CD4-positive, alpha-beta T cell (primary cell): ENCODE measurements around the gene HPCAL4. TPM values are rescaled to one million over a fixed set of nuclear protein-coding genes. Genes with fewer than 3 reads are reported as not detected.

Experiments
- ATAC-seq: fragments of 200-7000 bp; cut with Tn5 transposase; one replicate; pipeline ENCODE4 v1.10.0; 2022; ENCODE audit warnings: mild to moderate bottlenecking; ENCODE audit not compliant: poor library complexity
- CTCF ChIA-PET: fragments of 350-600 bp; sonication (Branson Sonifier 250); formaldehyde crosslinking; loops from one replicate; lab custom pipeline; 2021; ENCODE audit warnings: antibody characterized with exemption, inconsistent platforms; lab: Charles Lee
- POLR2A ChIA-PET: fragments of 350-600 bp; sonication (Branson Sonifier 250); formaldehyde crosslinking; loops from one replicate; lab custom pipeline; 2021; ENCODE audit warnings: antibody characterized with exemption, inconsistent platforms; lab: Charles Lee
- DNase-seq, 14 experiments: peaks; one replicate each; pipeline ENCODE4 v3.0.0-alpha.2; 2013 to 2020; ENCODE audit warnings: mixed read lengths in 2 of 14
- H3K27ac ChIP-seq, 2 donors: one replicate each; pipeline versions ENCODE4 v1.5.1 to v1.7.0; 2013; ENCODE audit warnings: low read length in 2 of 2, low read depth in 1 of 2, mild to moderate bottlenecking in 1 of 2
- H3K27me3 ChIP-seq, 2 experiments: 1 replicate in 1 of 2; 2 replicates in 1 of 2; pipeline versions ENCODE4 v1.6.1 to v1.7.0; 2013; ENCODE audit warnings: low read length in 2 of 2, control low read depth in 1 of 2, mild to moderate bottlenecking in 1 of 2, moderate library complexity in 1 of 2; ENCODE audit not compliant: insufficient read depth in 2 of 2, control insufficient read depth in 1 of 2
- H3K36me3 ChIP-seq: one replicate; pipeline ENCODE4 v1.6.1; 2013; ENCODE audit warnings: low read length, control low read depth; ENCODE audit not compliant: insufficient read depth
- H3K4me1 ChIP-seq: one replicate; pipeline ENCODE4 v1.6.1; 2013; ENCODE audit warnings: low read length, control low read depth; ENCODE audit not compliant: insufficient read depth
- H3K4me3 ChIP-seq: one replicate; pipeline ENCODE4 v1.5.1; 2013; ENCODE audit warnings: mild to moderate bottlenecking, low read length, moderate library complexity
- H3K9me3 ChIP-seq, 2 experiments: 1 replicate in 1 of 2; 2 replicates in 1 of 2; pipeline versions ENCODE4 v1.6.1 to v1.7.0; 2013; ENCODE audit warnings: low read length in 2 of 2, mild to moderate bottlenecking in 2 of 2, control low read depth in 1 of 2, moderate library complexity in 1 of 2; ENCODE audit not compliant: control insufficient read depth in 1 of 2, insufficient read depth in 1 of 2
- H3K27ac Mint-ChIP-seq: one replicate; pipeline ENCODE4 v1.8.0; 2020; ENCODE audit warnings: mixed read lengths
- H3K27me3 Mint-ChIP-seq: one replicate; pipeline ENCODE4 v1.8.0; 2021; ENCODE audit warnings: mixed read lengths
- H3K36me3 Mint-ChIP-seq: one replicate; pipeline ENCODE4 v1.8.0; 2021; ENCODE audit warnings: low read depth, mixed read lengths
- H3K4me1 Mint-ChIP-seq: one replicate; pipeline ENCODE4 v1.8.0; 2021; ENCODE audit warnings: low read depth, mixed read lengths
- H3K4me3 Mint-ChIP-seq: one replicate; pipeline ENCODE4 v1.8.0; 2020; ENCODE audit warnings: mild to moderate bottlenecking, mixed read lengths
- H3K9me3 Mint-ChIP-seq: one replicate; pipeline ENCODE4 v1.8.0; 2020; ENCODE audit warnings: mixed read lengths
- CTCF ChIP-seq: fragments of 200-600 bp; IDR thresholded peaks from one replicate; pipeline ENCODE4 v1.8.0; 2022; ENCODE audit warnings: antibody characterized with exemption, mild to moderate bottlenecking
- intact Hi-C, 2 experiments: fragments of 100-400 bp; cut with DNase I in 1 of 2; cut with micrococcal nuclease in 1 of 2; formaldehyde crosslinking; loops; one replicate each; pipeline versions ENCODE4 v1.15.1 to v1.9.0; 2023 to 2025; cut with DNase I, micrococcal nuclease
- total RNA-seq, 174 experiments: library from RNA in 2 of 174; stranded (reverse) in 2 of 174; gene quantifications; one replicate each; pipeline ENCODE4 v1.2.3 and lab custom pipeline; 2021 to 2026

HPCAL4 gene
- total RNA-seq, 2 experiments from 2014 or later: 22.8 to 22.9 TPM

- no peak for ATAC-seq
- no peak overlapping the region for H3K4me3 ChIP-seq
- Mint-ChIP-seq H3K4me3 (no peak overlapping the region), H3K27ac (no peak overlapping the region), H3K27me3 (peaks cover 21% of the 10 kb centered on the region), H3K9me3 (no peaks in the 10 kb centered on the region), H3K4me1 (peaks cover 14% of the 10 kb centered on the region), H3K36me3 (no peaks in the 10 kb centered on the region)
- H3K9me3 ChIP-seq: peaks cover 0 to 5% of the 10 kb centered on the region in 2 experiments
- ChIA-PET CTCF (no interaction called here), POLR2A (no interaction called here)
- intact Hi-C loops: no loop called here
- peaks cover 27 to 28% of the 10 kb centered on the region in 2 experiments for H3K27me3 ChIP-seq
- no peak for DNase-seq
- no peak for TF ChIP-seq CTCF
- no peaks in the 10 kb centered on the region for H3K36me3 ChIP-seq
- H3K27ac ChIP-seq: no peak overlapping the region
- H3K4me1 ChIP-seq: peaks cover 17% of the 10 kb centered on the region
Measured at GRCh38 chr1:39675220-39675619, 16.0 kb downstream of the HPCAL4 start.

GRCh38 chr1:39673215-39673614 is 18.0 kb downstream of the HPCAL4 start:
- peaks cover 0 to 5% of the 10 kb centered on the region in 2 experiments for H3K9me3 ChIP-seq
- Mint-ChIP-seq H3K4me3 (no peak overlapping the region), H3K27ac (no peak overlapping the region), H3K9me3 (no peaks in the 10 kb centered on the region), H3K27me3 (peaks cover 39% of the 10 kb centered on the region), H3K4me1 (peaks cover 8% of the 10 kb centered on the region), H3K36me3 (no peaks in the 10 kb centered on the region)
- POLR2A ChIA-PET: interaction anchor here (1.3 to 4.7 kb wide), 3 partner anchors 8 to 19 kb away, joined by 7 to 33 read pairs (median 19); partner anchors contain the start of gene HPCAL4
- peaks cover 17% of the 10 kb centered on the region for H3K4me1 ChIP-seq
- no peak for TF ChIP-seq CTCF
- CTCF ChIA-PET: interaction anchor here (1.0 to 3.7 kb wide), 4 partner anchors 15 to 67 kb away, joined by 3 to 21 read pairs (median 5); no protein-coding TSS in a partner anchor
- ATAC-seq: no peak
- H3K27ac ChIP-seq: no peak overlapping the region
- H3K36me3 ChIP-seq: no peaks in the 10 kb centered on the region
- H3K4me3 ChIP-seq: no peak overlapping the region
- intact Hi-C loops: loop anchor here in 1 of 2 experiments (2.0 kb wide), 2 partner anchors 16 to 46 kb away; no protein-coding TSS in a partner anchor
- no peak for DNase-seq
- peaks cover 39 to 46% of the 10 kb centered on the region in 2 experiments for H3K27me3 ChIP-seq

GRCh38 chr1:39672551-39672947 is 18.7 kb downstream of the HPCAL4 start:
- TF ChIP-seq CTCF: peak; percentile 63
- Mint-ChIP-seq H3K27ac (no peak overlapping the region), H3K36me3 (no peaks in the 10 kb centered on the region), H3K4me3 (peak overlapping the region; percentile 76), H3K27me3 (peaks cover 43% of the 10 kb centered on the region), H3K9me3 (no peaks in the 10 kb centered on the region), H3K4me1 (peaks cover 8% of the 10 kb centered on the region)
- H3K27ac ChIP-seq: no peak overlapping the region
- ATAC-seq (peak; percentile 39), DNase-seq (peak in 11 of 14 experiments; percentile 27 to 69 (median 42))
- CTCF ChIA-PET: interaction anchor here (1.0 to 3.7 kb wide), 5 partner anchors 15 to 66 kb away, joined by 3 to 21 read pairs (median 6); no protein-coding TSS in a partner anchor
- peaks cover 45 to 46% of the 10 kb centered on the region in 2 experiments for H3K27me3 ChIP-seq
- H3K36me3 ChIP-seq: no peaks in the 10 kb centered on the region
- intact Hi-C loops: loop anchor here (1.0 to 2.0 kb wide), 3 partner anchors 16 to 48 kb away; no protein-coding TSS in a partner anchor
- peaks cover 17% of the 10 kb centered on the region for H3K4me1 ChIP-seq
- peak overlapping the region; percentile 28 for H3K4me3 ChIP-seq
- H3K9me3 ChIP-seq: peaks cover 0 to 5% of the 10 kb centered on the region in 2 experiments
- POLR2A ChIA-PET: interaction anchor here (1.1 to 4.7 kb wide), 4 partner anchors 8 to 47 kb away, joined by 4 to 33 read pairs (median 13); partner anchors contain the start of gene HPCAL4
